Left ventricle myocardium superior (tissue), 1 donor: ENCODE results near the gene CHCHD6. TPM values are rescaled to one million over a fixed set of nuclear protein-coding genes. Genes with fewer than 3 reads are reported as not detected.

ENCODE experiments used
- ATAC-seq: fragments of 200-7000 bp; cut with Tn5 transposase; one replicate; pipeline ENCODE4 v1.9.1; 2020; ENCODE audit warnings: mild to moderate bottlenecking, moderate library complexity
- DNase-seq: peaks from one replicate; pipeline ENCODE4 v3.0.0-alpha.2; 2020
- intact Hi-C: fragments of 100-400 bp; cut with micrococcal nuclease; formaldehyde crosslinking; loops from one replicate; pipeline ENCODE4 v1.11.0; 2022
- total RNA-seq: library from RNA; stranded (reverse); fragmentation: NEBNext Ultra II Directional; extraction: Animal tissue kit (Norgen Biotek cat#: 25700); gene quantifications from one replicate; pipeline ENCODE4 v1.2.1, GENCODE V29; 2021
- donor health status: DM: no; HTN: yes; CAD: no; lungs with severe emphysema.

The CHCHD6 gene
- total RNA-seq, 1 donor from 2014 or later, result 10.1 TPM

- no peak for DNase-seq
- intact Hi-C loops, result no loop called here
- ATAC-seq, result peak; percentile 82
Observed at GRCh38 chr3:126900859-126901540, 197.0 kb downstream of the CHCHD6 start.

DNA sequence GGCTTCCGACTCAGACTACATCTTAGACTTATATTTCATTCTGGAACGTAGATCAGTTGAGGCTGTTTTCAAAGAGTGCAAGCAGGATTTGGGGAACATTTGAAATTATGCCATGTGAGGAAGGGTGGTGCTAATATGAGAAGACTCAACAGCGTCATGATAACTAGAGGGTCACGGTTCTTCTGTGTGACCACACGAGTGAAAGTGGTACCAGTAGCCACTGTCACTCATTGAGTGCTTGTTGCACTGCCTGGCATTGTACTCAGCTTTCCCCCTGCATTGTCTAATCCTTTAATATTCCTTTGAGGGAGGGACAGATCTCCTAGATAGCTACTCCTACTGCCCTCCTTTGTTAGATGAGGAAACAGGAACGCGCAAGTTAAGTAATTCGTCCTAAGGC is 197.6 kb downstream of the CHCHD6 start:
- intact Hi-C loops, result no loop called here
- no peak for DNase-seq
- ATAC-seq, result no peak

DNA sequence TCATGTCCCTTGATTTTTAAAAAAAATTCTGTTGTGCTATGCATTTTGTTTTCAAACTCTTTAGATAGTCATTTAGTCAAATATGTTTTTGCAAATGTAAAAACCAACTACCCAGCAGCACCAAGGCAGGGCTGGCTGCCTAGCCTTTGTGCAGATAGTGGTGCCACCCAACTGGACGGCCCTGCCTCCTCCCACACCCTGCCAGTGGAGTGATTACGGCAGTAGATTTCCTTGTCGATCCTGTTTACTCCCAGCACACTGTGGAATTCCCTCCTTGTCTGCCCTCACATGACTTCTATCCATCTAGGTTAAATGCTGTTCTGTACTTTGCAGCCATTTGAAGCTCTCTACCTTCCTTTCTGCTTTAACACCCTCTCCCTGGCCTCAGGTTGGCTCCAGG is 199.5 kb downstream of the CHCHD6 start:
- no peak for ATAC-seq
- intact Hi-C loops, result no loop called here
- DNase-seq, result no peak

DNA sequence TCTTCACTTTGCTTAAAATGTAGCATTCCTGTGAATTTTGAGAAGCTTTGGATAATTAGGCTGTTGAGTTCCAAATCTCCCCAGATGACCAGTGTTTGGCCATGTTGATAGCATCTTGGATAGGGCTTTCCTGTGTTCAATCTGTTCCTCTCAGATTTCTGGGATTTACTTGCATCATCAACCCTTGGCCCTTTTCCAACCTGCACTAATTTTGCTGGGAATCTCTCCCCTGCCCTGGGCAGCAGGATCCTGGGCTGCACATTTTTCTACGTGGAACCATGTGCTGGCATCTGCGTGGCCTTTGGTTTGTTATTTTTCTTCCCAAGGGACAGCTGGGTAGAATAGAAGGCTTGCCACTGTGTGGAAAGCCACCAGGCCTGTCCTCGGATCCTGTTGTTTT is 203.5 kb downstream of the CHCHD6 start:
- peak; percentile 63 for ATAC-seq
- DNase-seq, result no peak
- intact Hi-C loops, result no loop called here

DNA sequence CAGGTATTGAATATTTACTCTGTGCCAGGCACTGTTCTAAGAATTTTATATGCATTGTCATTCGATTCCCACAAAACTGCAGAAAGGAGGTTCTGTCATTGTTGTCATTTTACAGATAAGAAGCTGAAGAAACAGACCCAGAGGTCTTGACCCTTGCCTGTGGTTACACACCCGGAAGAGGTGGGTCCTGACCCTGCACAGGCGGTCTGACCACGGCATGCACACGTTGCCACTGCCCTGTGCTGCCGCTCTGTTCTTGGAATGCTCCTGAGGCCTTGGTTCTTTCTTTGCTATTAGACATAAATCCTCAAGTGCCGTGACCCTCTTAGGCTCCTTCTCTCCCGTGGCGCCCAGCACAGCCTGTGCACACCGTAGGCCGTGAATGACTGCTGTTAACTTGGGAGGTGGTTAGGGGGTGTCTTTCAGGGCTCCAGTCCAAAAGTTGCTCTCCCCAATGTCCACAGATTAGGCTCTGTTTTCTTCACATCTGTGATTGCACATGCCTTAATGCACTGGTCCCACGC is 204.8 kb downstream of the CHCHD6 start:
- DNase-seq (no peak), ATAC-seq (no peak)
- intact Hi-C loops, result no loop called here

DNA sequence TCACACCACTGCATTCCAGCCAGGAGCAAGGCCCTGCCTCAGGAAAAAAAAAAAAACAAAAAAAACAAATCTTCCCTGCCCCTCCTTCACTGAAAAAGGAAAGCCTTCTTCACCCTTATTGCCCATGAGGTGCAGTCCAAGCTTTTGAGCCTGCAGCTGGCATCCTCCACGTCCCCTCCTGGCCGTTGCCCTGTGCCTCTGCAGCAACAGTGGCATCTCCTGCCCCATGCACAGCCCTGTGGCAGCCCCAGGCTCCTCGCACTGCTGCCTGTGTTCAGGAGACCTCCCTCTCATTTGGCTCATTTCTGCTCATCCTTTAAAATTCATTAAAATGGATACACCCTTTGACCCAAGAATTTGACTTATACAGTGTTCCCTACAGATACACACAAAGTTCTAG is 206.2 kb downstream of the CHCHD6 start:
- ATAC-seq, result no peak
- no peak for DNase-seq
- intact Hi-C loops, result no loop called here

GRCh38 chr3:126911162-126912026 is 207.4 kb downstream of the CHCHD6 start:
- ATAC-seq (peak; percentile 77), DNase-seq (no peak)
- intact Hi-C loops, result no loop called here

GRCh38 chr3:126912027-126912422 is 208.0 kb downstream of the CHCHD6 start:
- intact Hi-C loops, result no loop called here
- no peak for DNase-seq
- ATAC-seq, result peak; percentile 25

- intact Hi-C loops, result no loop called here
- DNase-seq, result no peak
- no peak for ATAC-seq
Observed at GRCh38 chr3:126912491-126913195, 208.6 kb downstream of the CHCHD6 start.

- no peak for ATAC-seq
- intact Hi-C loops, result no loop called here
- no peak for DNase-seq
Observed at GRCh38 chr3:126913524-126913923, 209.5 kb downstream of the CHCHD6 start.

- ATAC-seq, result no peak
- intact Hi-C loops, result no loop called here
- no peak for DNase-seq
Observed at GRCh38 chr3:126914226-126914625, 210.2 kb downstream of the CHCHD6 start.

- DNase-seq (no peak), ATAC-seq (no peak)
- intact Hi-C loops, result no loop called here
Observed at GRCh38 chr3:126915015-126915414, 211.0 kb downstream of the CHCHD6 start.

DNA sequence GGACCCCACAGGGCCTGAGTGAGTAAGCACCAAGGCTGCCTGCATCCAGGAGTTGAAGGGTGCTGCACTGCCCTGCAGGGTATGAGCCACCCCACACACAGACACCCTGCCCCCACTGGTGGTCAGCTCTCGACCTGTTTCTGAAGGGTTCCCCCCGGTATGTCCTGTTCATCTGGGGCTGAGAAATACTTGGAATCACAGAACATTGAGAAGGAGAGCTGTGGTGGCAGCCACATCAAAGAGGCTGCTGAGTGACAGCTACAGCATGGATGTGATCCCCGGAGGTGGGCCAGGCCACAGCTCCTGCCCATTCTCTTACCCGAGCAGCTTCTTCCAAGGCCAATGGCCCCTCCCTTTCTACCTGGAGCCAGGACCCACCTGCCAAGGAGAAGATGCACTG is 212.5 kb downstream of the CHCHD6 start:
- intact Hi-C loops, result no loop called here
- DNase-seq, result no peak

GRCh38 chr3:126917232-126917804 is 213.3 kb downstream of the CHCHD6 start:
- ATAC-seq, result no peak
- intact Hi-C loops, result no loop called here
- DNase-seq, result no peak

More for the DNA sequence above, 212.5 kb downstream of the CHCHD6 start:
- no peak for ATAC-seq

GRCh38 chr3:126918355-126918821 is 214.3 kb downstream of the CHCHD6 start:
- DNase-seq, result no peak
- no peak for ATAC-seq
- intact Hi-C loops, result no loop called here

GRCh38 chr3:126921085-126921824 is 217.2 kb downstream of the CHCHD6 start:
- intact Hi-C loops, result no loop called here
- DNase-seq, result no peak
- no peak for ATAC-seq

- ATAC-seq (no peak), DNase-seq (no peak)
- intact Hi-C loops, result no loop called here
Observed at GRCh38 chr3:126922466-126922865, 218.4 kb downstream of the CHCHD6 start.

DNA sequence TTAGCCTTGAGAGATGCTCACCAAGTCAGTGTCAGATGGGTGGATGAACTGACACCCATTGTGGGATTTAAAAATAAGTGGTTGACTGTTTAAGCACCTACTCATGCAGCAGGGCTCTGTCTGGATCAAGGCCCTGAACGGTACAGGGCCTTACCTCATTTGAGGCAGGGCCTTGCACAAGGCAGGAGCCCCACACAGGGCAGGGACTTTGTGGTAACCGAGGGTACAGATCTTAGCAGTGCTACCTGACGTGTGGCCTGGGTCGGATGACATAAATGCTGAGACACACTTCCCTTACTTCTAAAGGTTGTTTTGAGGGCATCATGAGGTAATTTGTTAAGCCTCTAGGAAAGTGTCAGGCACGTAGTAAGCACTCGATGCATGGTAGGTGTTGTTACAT is 219.4 kb downstream of the CHCHD6 start:
- intact Hi-C loops, result no loop called here
- no peak for ATAC-seq
- no peak for DNase-seq

DNA sequence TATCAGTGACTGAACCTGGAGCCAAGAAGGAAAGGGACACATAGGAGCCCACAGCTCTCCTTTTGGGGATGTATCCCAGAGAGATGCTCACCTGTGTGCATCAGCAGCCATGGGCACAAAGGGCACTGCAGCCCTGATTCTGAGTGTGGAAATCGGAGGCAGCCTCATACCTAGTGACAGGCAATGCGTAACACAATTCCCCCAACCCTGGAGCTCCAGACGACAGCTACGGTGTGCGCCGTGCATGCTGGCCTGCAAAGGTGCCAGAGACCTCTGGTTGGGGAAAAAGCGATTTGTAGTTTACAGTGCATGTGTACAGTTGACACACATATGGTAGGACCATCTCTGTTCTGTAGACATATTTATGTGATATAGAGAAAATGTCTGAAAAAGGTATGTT is 219.9 kb downstream of the CHCHD6 start:
- intact Hi-C loops, result no loop called here
- no peak for ATAC-seq

More for the DNA sequence above, 219.9 kb downstream of the CHCHD6 start:
- DNase-seq, result no peak
